ENCODE measurements around the gene CETN3. TPM values are rescaled to one million over a fixed set of nuclear protein-coding genes. Genes with fewer than 3 reads are reported as not detected.

The CETN3 gene
- total and polyA plus RNA-seq, 2 experiments from 2014 or later = 22.1 to 107 TPM

DNA sequence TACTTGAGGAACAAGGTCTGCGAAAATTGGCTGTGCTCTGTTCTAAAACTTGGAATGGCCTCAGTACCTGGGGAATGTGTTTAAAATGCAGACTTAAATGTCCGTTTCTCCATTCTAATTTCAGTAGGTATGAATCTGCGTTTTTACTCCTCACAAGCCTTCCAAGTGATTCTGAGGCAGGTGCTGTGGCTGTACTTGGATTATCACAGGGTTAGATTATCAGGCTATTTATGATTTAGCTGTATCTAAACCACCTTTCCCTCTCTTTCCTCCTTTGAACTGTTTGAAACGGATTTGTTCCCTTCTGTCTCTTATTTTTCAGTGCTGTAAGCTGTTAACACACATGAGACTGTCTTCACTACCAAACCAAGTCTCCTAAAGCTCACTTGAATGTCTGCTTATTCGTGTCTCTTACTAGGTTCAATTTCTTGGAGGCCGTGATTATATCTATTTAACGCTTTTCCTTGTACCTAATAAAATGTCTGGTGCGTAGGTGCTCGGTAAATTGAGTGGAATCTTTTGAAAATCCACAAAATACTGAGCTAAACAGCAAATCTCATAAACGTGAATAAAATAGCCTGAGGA, 714 bp upstream of the CETN3 start (continued):
- TF ChIP-seq, protein P1, sequence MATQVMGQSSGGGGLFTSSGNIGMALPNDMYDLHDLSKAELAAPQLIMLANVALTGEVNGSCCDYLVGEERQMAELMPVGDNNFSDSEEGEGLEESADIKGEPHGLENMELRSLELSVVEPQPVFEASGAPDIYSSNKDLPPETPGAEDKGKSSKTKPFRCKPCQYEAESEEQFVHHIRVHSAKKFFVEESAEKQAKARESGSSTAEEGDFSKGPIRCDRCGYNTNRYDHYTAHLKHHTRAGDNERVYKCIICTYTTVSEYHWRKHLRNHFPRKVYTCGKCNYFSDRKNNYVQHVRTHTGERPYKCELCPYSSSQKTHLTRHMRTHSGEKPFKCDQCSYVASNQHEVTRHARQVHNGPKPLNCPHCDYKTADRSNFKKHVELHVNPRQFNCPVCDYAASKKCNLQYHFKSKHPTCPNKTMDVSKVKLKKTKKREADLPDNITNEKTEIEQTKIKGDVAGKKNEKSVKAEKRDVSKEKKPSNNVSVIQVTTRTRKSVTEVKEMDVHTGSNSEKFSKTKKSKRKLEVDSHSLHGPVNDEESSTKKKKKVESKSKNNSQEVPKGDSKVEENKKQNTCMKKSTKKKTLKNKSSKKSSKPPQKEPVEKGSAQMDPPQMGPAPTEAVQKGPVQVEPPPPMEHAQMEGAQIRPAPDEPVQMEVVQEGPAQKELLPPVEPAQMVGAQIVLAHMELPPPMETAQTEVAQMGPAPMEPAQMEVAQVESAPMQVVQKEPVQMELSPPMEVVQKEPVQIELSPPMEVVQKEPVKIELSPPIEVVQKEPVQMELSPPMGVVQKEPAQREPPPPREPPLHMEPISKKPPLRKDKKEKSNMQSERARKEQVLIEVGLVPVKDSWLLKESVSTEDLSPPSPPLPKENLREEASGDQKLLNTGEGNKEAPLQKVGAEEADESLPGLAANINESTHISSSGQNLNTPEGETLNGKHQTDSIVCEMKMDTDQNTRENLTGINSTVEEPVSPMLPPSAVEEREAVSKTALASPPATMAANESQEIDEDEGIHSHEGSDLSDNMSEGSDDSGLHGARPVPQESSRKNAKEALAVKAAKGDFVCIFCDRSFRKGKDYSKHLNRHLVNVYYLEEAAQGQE (IDR thresholded peaks at IDR 0.05; ENCODE audit: unreplicated experiment) = no peak
- TF ChIP-seq EZH2 (IDR thresholded peaks at IDR 0.05; ENCODE audit: low read depth, unreplicated experiment) (no peak), NANOG (IDR thresholded peaks at IDR 0.05; ENCODE audit: borderline replicate concordance) (no peak), EZH2phosphoT487 (IDR thresholded peaks at IDR 0.05; ENCODE audit: unreplicated experiment) (no peak), ZNF114 (CRISPR knock-in tag; IDR thresholded peaks at IDR 0.05) (no peak), ZNF331 (CRISPR knock-in tag; IDR thresholded peaks at IDR 0.05; ENCODE audit: low read depth) (no peak), POLR2AphosphoS5 (IDR thresholded peaks at IDR 0.05; ENCODE audit: low read depth) (no peak), JUNB (IDR thresholded peaks at IDR 0.05; ENCODE audit: unreplicated experiment) (no peak), CREB1 (CRISPR knock-in tag; IDR thresholded peaks at IDR 0.05; ENCODE audit: low read depth) (no peak), STAT1 (IDR thresholded peaks at IDR 0.05; ENCODE audit: unreplicated experiment) (no peak)
- TF ChIP-seq, protein P2, sequence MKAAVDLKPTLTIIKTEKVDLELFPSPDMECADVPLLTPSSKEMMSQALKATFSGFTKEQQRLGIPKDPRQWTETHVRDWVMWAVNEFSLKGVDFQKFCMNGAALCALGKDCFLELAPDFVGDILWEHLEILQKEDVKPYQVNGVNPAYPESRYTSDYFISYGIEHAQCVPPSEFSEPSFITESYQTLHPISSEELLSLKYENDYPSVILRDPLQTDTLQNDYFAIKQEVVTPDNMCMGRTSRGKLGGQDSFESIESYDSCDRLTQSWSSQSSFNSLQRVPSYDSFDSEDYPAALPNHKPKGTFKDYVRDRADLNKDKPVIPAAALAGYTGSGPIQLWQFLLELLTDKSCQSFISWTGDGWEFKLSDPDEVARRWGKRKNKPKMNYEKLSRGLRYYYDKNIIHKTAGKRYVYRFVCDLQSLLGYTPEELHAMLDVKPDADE (IDR thresholded peaks at IDR 0.05) = no peak
- TF ChIP-seq, protein P3, sequence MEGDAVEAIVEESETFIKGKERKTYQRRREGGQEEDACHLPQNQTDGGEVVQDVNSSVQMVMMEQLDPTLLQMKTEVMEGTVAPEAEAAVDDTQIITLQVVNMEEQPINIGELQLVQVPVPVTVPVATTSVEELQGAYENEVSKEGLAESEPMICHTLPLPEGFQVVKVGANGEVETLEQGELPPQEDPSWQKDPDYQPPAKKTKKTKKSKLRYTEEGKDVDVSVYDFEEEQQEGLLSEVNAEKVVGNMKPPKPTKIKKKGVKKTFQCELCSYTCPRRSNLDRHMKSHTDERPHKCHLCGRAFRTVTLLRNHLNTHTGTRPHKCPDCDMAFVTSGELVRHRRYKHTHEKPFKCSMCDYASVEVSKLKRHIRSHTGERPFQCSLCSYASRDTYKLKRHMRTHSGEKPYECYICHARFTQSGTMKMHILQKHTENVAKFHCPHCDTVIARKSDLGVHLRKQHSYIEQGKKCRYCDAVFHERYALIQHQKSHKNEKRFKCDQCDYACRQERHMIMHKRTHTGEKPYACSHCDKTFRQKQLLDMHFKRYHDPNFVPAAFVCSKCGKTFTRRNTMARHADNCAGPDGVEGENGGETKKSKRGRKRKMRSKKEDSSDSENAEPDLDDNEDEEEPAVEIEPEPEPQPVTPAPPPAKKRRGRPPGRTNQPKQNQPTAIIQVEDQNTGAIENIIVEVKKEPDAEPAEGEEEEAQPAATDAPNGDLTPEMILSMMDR (conservative IDR thresholded peaks at IDR 0.05; ENCODE audit: low read depth in 2 of 2) = no peak

All from GM23338 (cell line).